Neuronal stem cell (in vitro differentiated cells): ENCODE results near the gene XKR7.
A peak's percentile ranks its signal among the peaks of the same experiment; 100 is the strongest.

Source experiments
- DNase-seq: peaks from one replicate; pipeline ENCODE4 v3.0.0-alpha.2; 2013; ENCODE audit warnings: low spot score
- H2AFZ ChIP-seq: one replicate; pipeline ENCODE4 v1.6.1; 2013; ENCODE audit warnings: mild to moderate bottlenecking, low read length, inconsistent platforms
- H2AK5ac ChIP-seq: 2 replicates; pipeline ENCODE4 v1.6.1; 2013; ENCODE audit warnings: low read depth, mild to moderate bottlenecking, inconsistent platforms, low read length, moderate library complexity, mixed read lengths
- H2BK120ac ChIP-seq: 2 replicates; pipeline ENCODE4 v1.6.1; 2013; ENCODE audit warnings: low read depth, mild to moderate bottlenecking, inconsistent platforms, low read length, moderate library complexity, mixed read lengths
- H2BK12ac ChIP-seq: one replicate; pipeline ENCODE4 v1.6.1; 2013; ENCODE audit warnings: low read length, inconsistent platforms
- H2BK15ac ChIP-seq: 2 replicates; pipeline ENCODE4 v1.6.1; 2013; ENCODE audit warnings: mild to moderate bottlenecking, low read length, inconsistent platforms, mixed read lengths
- H2BK5ac ChIP-seq: one replicate; pipeline ENCODE4 v1.6.1; 2013; ENCODE audit warnings: inconsistent platforms, mild to moderate bottlenecking, low read length, moderate library complexity
- H3K14ac ChIP-seq: one replicate; pipeline ENCODE4 v1.6.1; 2013; ENCODE audit warnings: low read length, inconsistent platforms
- H3K18ac ChIP-seq: 2 replicates; pipeline ENCODE4 v1.6.1; 2013; ENCODE audit warnings: low read length, inconsistent platforms
- H3K23ac ChIP-seq: 2 replicates; pipeline ENCODE4 v1.6.1; 2013; ENCODE audit warnings: low read depth, mild to moderate bottlenecking, mixed read lengths, low read length, inconsistent platforms; ENCODE audit not compliant: poor library complexity
- H3K27ac ChIP-seq: replicated peaks from 3 replicates; pipeline ENCODE4 v1.5.1; 2013; ENCODE audit warnings: low read length, inconsistent platforms
- H3K27me3 ChIP-seq, 3 experiments: 2 replicates each; pipeline ENCODE4 v1.6.1; 2013; ENCODE audit warnings: low read length in 3 of 3, mild to moderate bottlenecking in 2 of 3, inconsistent platforms in 1 of 3, low read depth in 1 of 3, mixed read lengths in 1 of 3, moderate library complexity in 1 of 3; ENCODE audit not compliant: control insufficient read depth in 3 of 3, insufficient read depth in 3 of 3
- H3K36me3 ChIP-seq, 2 donors: replicated peaks in 1 of 2; 2 replicates each; pipeline ENCODE4 v1.6.1; 2013; ENCODE audit warnings: low read length in 2 of 2; ENCODE audit not compliant: control insufficient read depth in 2 of 2, insufficient read depth in 2 of 2
- H3K4ac ChIP-seq: 2 replicates; pipeline ENCODE4 v1.6.1; 2013; ENCODE audit warnings: inconsistent platforms, mild to moderate bottlenecking, low read length, moderate library complexity
- H3K4me1 ChIP-seq, 2 donors: 1 replicate in 1 of 2; 2 replicates in 1 of 2; pipeline ENCODE4 v1.6.1; 2013; ENCODE audit warnings: low read length in 2 of 2, low read depth in 1 of 2; ENCODE audit not compliant: control insufficient read depth in 2 of 2, insufficient read depth in 1 of 2
- H3K4me2 ChIP-seq: one replicate; pipeline ENCODE4 v1.6.1; 2013; ENCODE audit warnings: mild to moderate bottlenecking, low read length, inconsistent platforms; ENCODE audit not compliant: insufficient read depth, poor library complexity, severe bottlenecking
- H3K4me3 ChIP-seq, 2 donors: 2 replicates each; pipeline ENCODE4 v1.5.1; 2013; ENCODE audit warnings: low read length in 2 of 2, mild to moderate bottlenecking in 2 of 2, inconsistent platforms in 1 of 2, moderate library complexity in 1 of 2
- H3K79me1 ChIP-seq: one replicate; pipeline ENCODE4 v1.6.1; 2013; ENCODE audit warnings: low read depth, mild to moderate bottlenecking, inconsistent platforms, low read length, moderate library complexity
- H3K9ac ChIP-seq: one replicate; pipeline ENCODE4 v1.6.1; 2013; ENCODE audit warnings: mild to moderate bottlenecking, low read depth, low read length, inconsistent platforms; ENCODE audit not compliant: poor library complexity
- H3K9me3 ChIP-seq, 2 donors: replicated peaks in 1 of 2; 2 replicates each; pipeline versions ENCODE3 to v1.6.1; 2013; ENCODE audit warnings: low read length in 2 of 2, mild to moderate bottlenecking in 2 of 2, inconsistent platforms in 1 of 2, low read depth in 1 of 2, mixed read lengths in 1 of 2, moderate library complexity in 1 of 2; ENCODE audit not compliant: control insufficient read depth in 2 of 2, insufficient read depth in 1 of 2
- H4K8ac ChIP-seq: one replicate; pipeline ENCODE4 v1.6.1; 2013; ENCODE audit warnings: low read depth, mild to moderate bottlenecking, inconsistent platforms, low read length, moderate library complexity
- H4K91ac ChIP-seq: one replicate; pipeline ENCODE4 v1.6.1; 2013; ENCODE audit warnings: low read length, low read depth, mild to moderate bottlenecking, inconsistent platforms; ENCODE audit not compliant: poor library complexity
- whole genome bisulfite sequencing, 2 donors: extraction: QIAGEN DNeasy Blood & Tissue Kit; methylation state at CpG; one replicate each; pipeline ENCODE4 v1.1.7; 2013; ENCODE audit warnings: missing lambda C conversion rate in 2 of 2, mixed read lengths in 1 of 2; ENCODE audit not compliant: insufficient read length in 2 of 2, insufficient replicate concordance in 1 of 2; ENCODE audit errors: extremely low coverage in 2 of 2; 5-methylcytosine and 5-hydroxymethylcytosine counted together

The XKR7 gene

DNA sequence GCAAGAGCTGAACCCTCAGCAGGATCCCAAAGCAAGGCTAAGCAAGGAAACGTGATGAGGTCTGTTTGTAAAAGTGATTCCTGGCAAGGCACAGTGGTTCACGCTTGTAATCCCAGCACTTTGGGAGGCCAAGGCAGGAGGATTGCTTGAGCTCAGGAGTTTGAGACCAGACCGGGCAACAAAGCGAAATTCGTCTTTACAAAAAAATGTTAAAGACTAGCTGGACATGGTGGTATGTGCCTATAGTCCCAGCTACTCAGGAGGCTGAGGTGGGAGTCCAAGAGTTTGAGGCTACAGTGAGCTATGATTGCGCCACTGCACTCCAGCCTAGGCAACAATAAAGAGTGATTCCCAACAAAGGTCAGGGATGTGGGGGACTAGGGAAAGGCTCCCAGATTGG is 4.1 kb upstream of the XKR7 start:
- Histone ChIP-seq H4K8ac (no peak overlapping the region), H3K9ac (no peak overlapping the region), H3K4ac (no peak overlapping the region), H3K4me1 (peaks cover 2 to 5% of the 10 kb centered on the region in 2 donors), H3K14ac (no peak overlapping the region), H2AFZ (no peak overlapping the region), H2AK5ac (no peak overlapping the region), H2BK12ac (no peak overlapping the region), H3K79me1 (no peaks in the 10 kb centered on the region), H2BK5ac (no peak overlapping the region), H2BK120ac (no peak overlapping the region), H3K36me3 (no peaks in the 10 kb centered on the region), H3K9me3 (no peaks in the 10 kb centered on the region), H3K4me2 (no peak overlapping the region), H2BK15ac (no peak overlapping the region), H3K4me3 (no peak overlapping the region), H3K18ac (no peak overlapping the region), H3K27ac (no peak overlapping the region), H3K23ac (no peak overlapping the region), H4K91ac (no peak overlapping the region), H3K27me3 (peaks cover 0 to 68% (median 6%) of the 10 kb centered on the region in 3 experiments)
- WGBS, 2 donors: no CpG with 5 or more reads among the region's 6 CpGs
- DNase-seq: no peak

DNA sequence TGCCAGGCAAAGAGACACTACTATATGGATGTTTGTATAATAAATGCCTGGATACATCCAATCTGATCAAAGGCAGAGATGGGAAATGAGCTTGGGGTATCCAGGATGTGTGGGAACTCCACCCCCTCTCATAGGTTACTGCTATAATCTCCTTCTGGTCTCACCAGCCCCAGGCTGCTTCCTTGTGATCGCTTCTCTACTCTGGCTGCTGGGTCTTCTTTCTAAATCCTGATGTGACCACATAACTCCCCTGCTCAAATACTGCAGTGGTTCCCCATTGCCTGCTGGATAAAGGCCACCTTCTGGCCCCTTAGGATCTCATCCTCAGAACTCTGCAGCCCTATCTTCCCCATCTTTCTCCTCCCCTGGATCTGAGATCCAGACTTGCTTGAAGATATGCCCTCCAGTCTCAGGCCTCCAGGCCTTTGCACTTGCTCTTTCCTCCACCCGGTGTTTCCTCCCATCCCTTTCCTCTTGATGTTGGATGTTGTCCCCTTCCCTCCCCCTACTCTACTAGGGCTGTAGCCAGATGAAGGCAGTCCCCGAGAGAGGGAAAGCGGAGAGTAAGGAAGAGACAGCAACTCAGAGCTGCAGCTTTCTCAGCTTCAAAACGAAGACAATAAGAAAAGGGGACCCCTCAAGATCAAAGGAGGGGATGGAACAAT is 828 bp upstream of the XKR7 start:
- peak overlapping the region in 1 of 2 donors; percentile 51 for H3K4me3 ChIP-seq
- H3K79me1 ChIP-seq: no peaks in the 10 kb centered on the region
- H2AK5ac ChIP-seq: no peak overlapping the region
- H2BK12ac ChIP-seq: no peak overlapping the region
- peaks cover 0 to 80% (median 12%) of the 10 kb centered on the region in 3 experiments for H3K27me3 ChIP-seq
- no peak overlapping the region for H4K8ac ChIP-seq
- no peak overlapping the region for H3K9ac ChIP-seq
- WGBS, 2 donors: no CpG with 5 or more reads among the region's 5 CpGs
- no peak overlapping the region for H2AFZ ChIP-seq
- no peak overlapping the region for H2BK120ac ChIP-seq
- H3K9me3 ChIP-seq: no peaks in the 10 kb centered on the region
- no peaks in the 10 kb centered on the region for H3K36me3 ChIP-seq
- peaks cover 4 to 6% of the 10 kb centered on the region in 2 donors for H3K4me1 ChIP-seq
- no peak overlapping the region for H3K23ac ChIP-seq
- no peak overlapping the region for H3K18ac ChIP-seq
- H3K27ac ChIP-seq: no peak overlapping the region
- no peak overlapping the region for H3K4me2 ChIP-seq
- H2BK15ac ChIP-seq: no peak overlapping the region
- no peak overlapping the region for H2BK5ac ChIP-seq
- H3K14ac ChIP-seq: no peak overlapping the region
- H4K91ac ChIP-seq: no peak overlapping the region
- no peak for DNase-seq
- no peak overlapping the region for H3K4ac ChIP-seq

DNA sequence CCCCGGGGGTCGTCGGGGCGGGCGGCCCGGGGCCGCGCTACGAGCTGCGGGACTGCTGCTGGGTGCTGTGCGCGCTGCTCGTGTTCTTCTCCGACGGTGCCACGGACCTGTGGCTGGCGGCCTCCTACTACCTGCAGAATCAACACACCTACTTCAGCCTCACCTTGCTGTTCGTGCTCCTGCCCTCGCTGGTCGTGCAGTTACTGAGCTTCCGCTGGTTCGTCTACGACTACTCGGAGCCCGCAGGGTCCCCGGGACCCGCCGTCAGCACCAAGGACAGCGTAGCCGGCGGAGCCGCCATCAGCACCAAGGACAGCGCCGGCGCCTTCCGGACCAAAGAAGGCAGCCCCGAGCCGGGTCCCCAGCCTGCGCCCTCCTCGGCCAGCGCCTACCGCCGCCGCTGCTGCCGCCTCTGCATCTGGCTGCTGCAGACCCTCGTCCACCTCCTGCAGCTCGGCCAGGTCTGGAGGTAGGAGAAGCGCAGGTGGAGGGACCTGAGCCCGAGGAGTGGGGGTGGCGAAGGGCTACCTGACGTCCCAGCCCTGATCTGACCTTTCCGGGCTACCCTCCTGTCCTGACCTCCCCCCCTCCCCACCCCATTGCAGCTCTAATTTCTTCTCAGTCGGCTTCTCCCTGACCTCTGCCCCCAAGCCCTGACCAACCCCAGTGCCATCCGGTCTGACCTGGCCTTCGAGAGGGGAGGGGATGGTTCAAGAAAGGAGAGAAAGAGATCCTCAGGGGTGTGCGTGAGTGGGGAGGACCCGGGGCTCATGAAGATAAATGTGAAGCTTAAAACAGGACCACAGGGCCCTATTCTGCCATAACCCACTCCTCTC is 558 bp downstream of the XKR7 start:
- Histone ChIP-seq H3K4me3 (peak overlapping the region; percentile 51 to 64), H3K9me3 (no peaks in the 10 kb centered on the region), H3K4me2 (peak overlapping the region; percentile 88), H4K91ac (no peak overlapping the region), H2BK12ac (no peak overlapping the region), H2BK15ac (no peak overlapping the region), H3K36me3 (no peaks in the 10 kb centered on the region), H3K18ac (no peak overlapping the region), H4K8ac (no peak overlapping the region), H3K79me1 (no peaks in the 10 kb centered on the region), H2BK120ac (no peak overlapping the region), H2BK5ac (no peak overlapping the region), H2AFZ (peak overlapping the region; percentile 77), H2AK5ac (no peak overlapping the region), H3K27ac (no peak overlapping the region), H3K9ac (no peak overlapping the region), H3K4me1 (peaks cover 4 to 6% of the 10 kb centered on the region in 2 donors), H3K14ac (no peak overlapping the region), H3K23ac (peak overlapping the region; percentile 45), H3K27me3 (peaks cover 0 to 74% (median 12%) of the 10 kb centered on the region in 3 experiments), H3K4ac (no peak overlapping the region)
- peak; percentile 92 for DNase-seq
- no CpG with 5 or more reads among the region's 57 CpGs for WGBS, 2 donors

DNA sequence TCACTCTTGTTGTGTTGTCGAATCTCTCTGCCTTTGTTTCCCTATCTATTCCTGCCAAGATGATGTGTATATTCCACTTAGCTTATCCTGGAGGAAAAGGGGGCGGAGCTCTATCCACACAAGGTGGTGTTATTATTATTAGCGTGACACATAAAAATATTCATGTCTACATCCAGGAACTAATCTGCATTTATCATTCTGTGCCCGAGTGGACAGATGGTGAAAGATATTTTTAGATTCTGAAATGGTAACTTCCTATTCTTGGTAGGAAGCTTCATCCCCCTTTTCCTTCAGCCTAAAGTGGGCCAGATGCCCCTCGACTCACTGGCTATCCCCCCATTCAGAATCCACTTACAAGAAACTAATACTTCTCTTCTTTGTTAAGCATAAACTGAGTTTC is 2.0 kb downstream of the XKR7 start:
- no peak overlapping the region for H3K23ac ChIP-seq
- H2BK120ac ChIP-seq: no peak overlapping the region
- H3K4ac ChIP-seq: no peak overlapping the region
- no peak overlapping the region for H3K27ac ChIP-seq
- no peak overlapping the region for H3K4me3 ChIP-seq
- H2BK5ac ChIP-seq: no peak overlapping the region
- H4K8ac ChIP-seq: no peak overlapping the region
- H4K91ac ChIP-seq: no peak overlapping the region
- H2AK5ac ChIP-seq: no peak overlapping the region
- no peaks in the 10 kb centered on the region for H3K79me1 ChIP-seq
- H3K4me2 ChIP-seq: no peak overlapping the region
- no peaks in the 10 kb centered on the region for H3K9me3 ChIP-seq
- no peak overlapping the region for H2BK12ac ChIP-seq
- no peak overlapping the region for H2BK15ac ChIP-seq
- no peak for DNase-seq
- no peak overlapping the region for H3K18ac ChIP-seq
- H3K14ac ChIP-seq: no peak overlapping the region
- H3K4me1 ChIP-seq: peaks cover 6 to 13% of the 10 kb centered on the region in 2 donors
- peaks cover 0 to 61% (median 12%) of the 10 kb centered on the region in 3 experiments for H3K27me3 ChIP-seq
- no peaks in the 10 kb centered on the region for H3K36me3 ChIP-seq
- WGBS, 2 donors: no CpG with 5 or more reads among the region's 5 CpGs
- no peak overlapping the region for H2AFZ ChIP-seq
- H3K9ac ChIP-seq: no peak overlapping the region
